ENCODE results near the gene C12orf56.

- no peak for TF ChIP-seq CTCF (IDR thresholded peaks at IDR 0.05)
- TF ChIP-seq POLR2A (IDR thresholded peaks at IDR 0.05), result no peak
These were observed 161.3 kb downstream of the C12orf56 start for GRCh38 chr12:64229240-64229639.
